GM12878 (cell line): Measurements from ENCODE around the gene MAN2A1. TPM values are rescaled to one million over a fixed set of nuclear protein-coding genes. Genes with fewer than 3 reads are reported as not detected.

Experiments used
- ATAC-seq: fragments of 200-7000 bp; cut with Tn5 transposase; 3 replicates; pipeline ENCODE4 v1.9.1; 2020; ENCODE audit warnings: mild to moderate bottlenecking, moderate library complexity
- BruUV-seq: library from RNA; stranded (reverse); fragments of 400-500 nt; replicated peaks from 2 replicates; lab custom pipeline; 2021; lab: Mats Ljungman, UMichigan
- CTCF ChIA-PET: fragments of 300-600 bp; sonication (Branson Sonifier 250); formaldehyde crosslinking; extraction: SDS; loops from one replicate; lab custom pipeline; 2021; ENCODE audit warnings: inconsistent platforms; lab: Yijun Ruan, JAX
- POLR2A ChIA-PET: fragments of 350-600 bp; formaldehyde crosslinking; extraction: SDS; loops from one replicate; lab custom pipeline; 2021; ENCODE audit warnings: inconsistent platforms; lab: Charles Lee
- RAD21 ChIA-PET: fragments of 300-600 bp; sonication (Branson Sonifier 250); formaldehyde crosslinking; loops from one replicate; lab custom pipeline; 2023; ENCODE audit warnings: antibody characterized with exemption; ENCODE audit not compliant: unreplicated experiment; lab: Charles Lee
- SMC1A ChIA-PET: fragments of 300-600 bp; sonication (Branson Sonifier 250); formaldehyde crosslinking; loops from one replicate; lab custom pipeline; 2023; ENCODE audit not compliant: unreplicated experiment, uncharacterized antibody; lab: Charles Lee
- DNase-seq: peaks from one replicate; pipeline ENCODE4 v3.0.0-alpha.2; 2011; ENCODE audit warnings: low read depth, low spot score
- FAIRE-seq: peaks from 3 replicates; lab custom pipeline; 2011; peaks lifted over from hg19 to GRCh38; lab: Jason Lieb, UNC
- H2AFZ ChIP-seq: 2 replicates; pipeline ENCODE4 v1.6.0; 2011; ENCODE audit warnings: low read depth, low read length, control low read depth; ENCODE audit not compliant: control insufficient read depth
- H3K27ac ChIP-seq: 2 replicates; pipeline ENCODE4 v1.5.1; 2011; ENCODE audit warnings: control low read depth; ENCODE audit not compliant: control insufficient read depth, insufficient read depth
- H3K27me3 ChIP-seq, 2 experiments: replicated peaks in 1 of 2; 2 replicates each; pipeline versions ENCODE4 v1.6.0 to v1.6.1; 2011; ENCODE audit warnings: low read length in 1 of 2; ENCODE audit not compliant: control insufficient read depth in 2 of 2, insufficient read depth in 2 of 2
- H3K36me3 ChIP-seq, 2 experiments: 2 replicates each; pipeline ENCODE4 v1.5.1; 2011; ENCODE audit warnings: low read length in 1 of 2; ENCODE audit not compliant: control insufficient read depth in 2 of 2, insufficient read depth in 2 of 2
- H3K4me1 ChIP-seq: 2 replicates; pipeline ENCODE4 v1.6.1; 2011; ENCODE audit warnings: mild to moderate bottlenecking, low read length, moderate library complexity, mixed read lengths; ENCODE audit not compliant: control insufficient read depth, insufficient read depth
- H3K4me2 ChIP-seq: 2 replicates; pipeline ENCODE4 v1.6.0; 2011; ENCODE audit warnings: control low read depth; ENCODE audit not compliant: control insufficient read depth, insufficient read depth
- H3K4me3 ChIP-seq: fragments of 200-600 bp; sonication (generic); 2 replicates; pipeline ENCODE4 v1.5.1; 2016
- H3K79me2 ChIP-seq: 2 replicates; pipeline ENCODE4 v1.6.0; 2011; ENCODE audit warnings: low read length; ENCODE audit not compliant: control insufficient read depth, insufficient read depth
- H3K9ac ChIP-seq: 2 replicates; pipeline ENCODE4 v1.8.0; 2011; ENCODE audit warnings: low read length, control low read depth, mixed read lengths; ENCODE audit not compliant: control insufficient read depth, insufficient read depth
- H3K9me3 ChIP-seq: replicated peaks from 3 replicates; pipeline ENCODE4 v1.5.1; 2011; ENCODE audit warnings: mild to moderate bottlenecking, low read length; ENCODE audit not compliant: control insufficient read depth, insufficient read depth
- H4K20me1 ChIP-seq: 2 replicates; pipeline ENCODE4 v1.6.0; 2011; ENCODE audit not compliant: control insufficient read depth, insufficient read depth
- CHD1 ChIP-seq: IDR thresholded peaks from 2 replicates; pipeline ENCODE4 v1.6.1; 2012; ENCODE audit warnings: low read depth, low read length, improper control_type of control experiment
- KAT2A ChIP-seq: conservative IDR thresholded peaks from 2 replicates; pipeline ENCODE4 v1.6.1; 2011; ENCODE audit warnings: low read depth, low read length; ENCODE audit not compliant: control insufficient read depth
- NBN ChIP-seq: fragments of 450-650 bp; IDR thresholded peaks from 2 replicates; pipeline ENCODE4 v1.6.1; 2016
- RUNX3 ChIP-seq: IDR thresholded peaks from 2 replicates; pipeline ENCODE4 v1.6.1; 2012; ENCODE audit warnings: low read length, inconsistent platforms
- SUPT20H ChIP-seq: IDR thresholded peaks from 2 replicates; pipeline ENCODE4 v1.6.1; 2011; ENCODE audit warnings: low read depth, mild to moderate bottlenecking, low read length, moderate library complexity, borderline replicate concordance; ENCODE audit not compliant: control insufficient read depth
- WRNIP1 ChIP-seq: IDR thresholded peaks from 2 replicates; pipeline ENCODE4 v1.6.1; 2011; ENCODE audit warnings: low read depth, low read length, improper control_type of control experiment, borderline replicate concordance
- YY1 ChIP-seq: IDR thresholded peaks from 2 replicates; pipeline ENCODE4 v1.6.1; 2011; ENCODE audit warnings: low read depth, mild to moderate bottlenecking, low read length
- ZBTB11 ChIP-seq: fragments of 450-650 bp; formaldehyde crosslinking; IDR thresholded peaks from 2 replicates; pipeline ENCODE4 v1.5.0; 2022; ENCODE audit warnings: mild to moderate bottlenecking, missing genetic modification characterization
- ZBTB40 ChIP-seq: fragments of 450-650 bp; IDR thresholded peaks from 2 replicates; pipeline ENCODE4 v1.6.1; 2016; ENCODE audit warnings: mild to moderate bottlenecking, moderate library complexity, borderline replicate concordance
- ZNF217 ChIP-seq: fragments of 450-650 bp; IDR thresholded peaks from 2 replicates; pipeline ENCODE4 v1.6.1; 2017; ENCODE audit warnings: antibody characterized with exemption, mild to moderate bottlenecking
- WGBS: methylation state at CpG from one replicate; pipeline ENCODE4 v1.1.6; 2016; ENCODE audit warnings: low lambda C conversion rate; ENCODE audit not compliant: insufficient replicate concordance, insufficient coverage; ENCODE audit errors: missing lambda C conversion rate; 5-methylcytosine and 5-hydroxymethylcytosine counted together
- in situ Hi-C: fragments of 300-500 bp; cut with MboI; formaldehyde crosslinking; loops from 9 replicates; pipeline ENCODE4 v1.14.3; 2018; ENCODE audit warnings: mixed read lengths
- intact Hi-C: fragments of 100-400 bp; cut with micrococcal nuclease; formaldehyde crosslinking; loops from one replicate; pipeline ENCODE4 v1.14.2; 2022; ENCODE audit not compliant: unreplicated experiment
- polyA plus RNA-seq, 11 experiments: library from polyadenylated mRNA; depleted of rRNA in 4 of 11; unstranded in 6 of 11; stranded (reverse) in 5 of 11; fragments of >200 nt; fragmentation: Nextera tagmentation in 4 of 11; fragmentation: Illumina TruSeq in 1 of 11; extraction: Ambion mirVana in 4 of 11; extraction: Trizol in 1 of 11; gene quantifications; 1 replicate in 1 of 11; 2 replicates in 10 of 11; pipeline versions ENCODE4 v1.2.1 to v1.2.3, GENCODE V29; 2011 to 2016; ENCODE audit warnings: inconsistent platforms in 2 of 11, missing spikeins in 2 of 11, low read depth in 1 of 11
- total RNA-seq, 4 experiments: library from RNA; depleted of rRNA in 3 of 4; stranded (reverse); fragments of >200 nt in 3 of 4; fragmentation: Illumina TruSeq in 1 of 4; extraction: Trizol in 1 of 4; gene quantifications; 2 replicates each; pipeline versions ENCODE4 v1.2.1 to v1.2.3, GENCODE V29; 2013 to 2021

Gene MAN2A1
- total and polyA plus RNA-seq, 10 of the 15 experiments (the other 5 are each of a cell fraction or from before 2014, with no cell fraction given) = 4.2 to 27.9 (median 10.5) TPM

DNA sequence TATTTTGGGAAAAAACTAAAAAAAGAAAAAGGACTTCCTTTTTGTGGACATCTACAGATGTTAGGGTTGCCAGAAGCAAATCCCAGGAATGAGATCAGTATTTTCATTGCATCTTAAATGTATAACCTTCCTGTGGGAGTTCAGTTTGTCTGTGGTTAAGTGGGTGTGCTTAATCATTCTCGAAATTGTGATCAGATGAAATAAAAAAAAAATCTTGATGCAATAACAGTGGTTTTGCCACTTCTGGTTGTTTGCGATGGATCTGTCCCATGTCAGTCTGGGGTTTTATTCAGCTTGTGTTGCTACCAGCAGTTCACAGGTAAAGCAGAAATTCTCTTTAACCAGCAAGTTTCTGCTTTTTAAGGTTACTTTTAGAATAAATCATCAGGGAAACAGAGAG, 179.0 kb downstream of the MAN2A1 start:
- WGBS = 79% methylated on average over 2 of the region's 2 CpGs
- H3K27me3 ChIP-seq = no peaks in the 10 kb centered on the region
- no peak overlapping the region for H3K4me2 ChIP-seq
- no peaks in the 10 kb centered on the region for H3K79me2 ChIP-seq
- ChIA-PET SMC1A (no interaction called here), POLR2A (no interaction called here), RAD21 (no interaction called here), CTCF (no interaction called here)
- ATAC-seq = no peak
- no peak overlapping the region for H2AFZ ChIP-seq
- no peak for FAIRE-seq
- H3K36me3 ChIP-seq = peaks cover 0 to 2% of the 10 kb centered on the region in 2 experiments; a peak in 1 of 4 replicates
- no TSS peak for BruUV-seq
- H3K4me3 ChIP-seq = no peak overlapping the region
- no peak overlapping the region for H3K27ac ChIP-seq
- no peak for TF ChIP-seq YY1
- TF ChIP-seq ZBTB40 = no peak
- TF ChIP-seq WRNIP1 = no peak
- TF ChIP-seq RUNX3 = no peak
- no peak for TF ChIP-seq SUPT20H
- TF ChIP-seq NBN = no peak
- no peak for TF ChIP-seq KAT2A
- TF ChIP-seq ZNF217 = no peak
- no peak for TF ChIP-seq CHD1
- no peak for TF ChIP-seq ZBTB11 (CRISPR knock-in tag)
- H3K9me3 ChIP-seq = no peaks in the 10 kb centered on the region
- H4K20me1 ChIP-seq = no peaks in the 10 kb centered on the region
- H3K9ac ChIP-seq = no peak overlapping the region
- no peak for DNase-seq
- in situ Hi-C loops = no loop called here
- no peaks in the 10 kb centered on the region for H3K4me1 ChIP-seq
- intact Hi-C loops = no loop called here
